Tibial nerve (tissue), 3 donors: ENCODE results near the gene SLC10A7.

Experiments
- CTCF ChIP-seq, 5 experiments: fragments of 200-600 bp in 3 of 5; fragments of 450-650 bp in 2 of 5; sonication (generic) in 3 of 5; IDR thresholded peaks; one replicate each; pipeline ENCODE4 v1.5.1; 2016 to 2019; ENCODE audit warnings: antibody characterized with exemption in 5 of 5, mild to moderate bottlenecking in 3 of 5, moderate library complexity in 2 of 5
- POLR2A ChIP-seq, 2 donors: fragments of 450-650 bp; IDR thresholded peaks; one replicate each; pipeline ENCODE4 v1.6.1; 2017; ENCODE audit warnings: antibody characterized with exemption in 2 of 2, mild to moderate bottlenecking in 2 of 2, moderate library complexity in 2 of 2

GRCh38 chr4:146235654-146236177, 286.0 kb downstream of the SLC10A7 start:
- TF ChIP-seq POLR2A (IDR thresholded peaks at IDR 0.05) (no peak), CTCF (IDR thresholded peaks at IDR 0.05) (no peak)
